ENCODE measurements around the gene SCUBE1.

Gene SCUBE1

GRCh38 chr22:43206509-43207161 lies 136.5 kb downstream of the SCUBE1 start:
- no peak overlapping the region for H3K4me3 ChIP-seq (ENCODE audit: low read depth, low read length)
- no peak for DNase-seq (ENCODE audit: low read depth)
- no peak for TF ChIP-seq CTCF (IDR thresholded peaks at IDR 0.05; ENCODE audit: control insufficient read depth, extremely low read depth, insufficient read depth)

GRCh38 chr22:43205748-43206508 lies 137.2 kb downstream of the SCUBE1 start:
- no peak overlapping the region for H3K4me3 ChIP-seq (ENCODE audit: low read depth, low read length)
- TF ChIP-seq CTCF (IDR thresholded peaks at IDR 0.05; ENCODE audit: control insufficient read depth, extremely low read depth, insufficient read depth) = no peak
- no peak for DNase-seq (ENCODE audit: low read depth)

GRCh38 chr22:43205261-43205691 lies 137.9 kb downstream of the SCUBE1 start:
- no peak overlapping the region for H3K4me3 ChIP-seq (ENCODE audit: low read depth, low read length)
- DNase-seq (ENCODE audit: low read depth) = no peak
- TF ChIP-seq CTCF (IDR thresholded peaks at IDR 0.05; ENCODE audit: control insufficient read depth, extremely low read depth, insufficient read depth) = no peak

GRCh38 chr22:43203471-43203981 lies 139.6 kb downstream of the SCUBE1 start:
- DNase-seq (ENCODE audit: low read depth) = no peak
- H3K4me3 ChIP-seq (ENCODE audit: low read depth, low read length) = no peak overlapping the region

GRCh38 chr22:43202756-43203410 lies 140.3 kb downstream of the SCUBE1 start:
- no peak for TF ChIP-seq CTCF (IDR thresholded peaks at IDR 0.05; ENCODE audit: control insufficient read depth, extremely low read depth, insufficient read depth)
- no peak overlapping the region for H3K4me3 ChIP-seq (ENCODE audit: low read depth, low read length)
- no peak for DNase-seq (ENCODE audit: low read depth)

More at GRCh38 chr22:43203471-43203981, 139.6 kb downstream of the SCUBE1 start:
- no peak for TF ChIP-seq CTCF (IDR thresholded peaks at IDR 0.05; ENCODE audit: control insufficient read depth, extremely low read depth, insufficient read depth)

- no peak for TF ChIP-seq CTCF (IDR thresholded peaks at IDR 0.05; ENCODE audit: control insufficient read depth, extremely low read depth, insufficient read depth)
- H3K4me3 ChIP-seq (ENCODE audit: low read depth, low read length) = no peak overlapping the region
- no peak for DNase-seq (ENCODE audit: low read depth)
Measured at GRCh38 chr22:43202326-43202725, 140.8 kb downstream of the SCUBE1 start.

Data from LNCaP clone FGC (cell line).